OCI-LY1 (cell line): ENCODE results near the gene MVB12B.

Source experiments
- CTCF ChIP-seq: fragments of 200-600 bp; sonication (generic), shearing (Covaris generic); IDR thresholded peaks from 2 replicates; pipeline ENCODE4 v1.5.1; 2017; ENCODE audit warnings: mild to moderate bottlenecking, antibody characterized with exemption, low read length, moderate library complexity, mixed read lengths
- EZH2 ChIP-seq: fragments of 200-600 bp; sonication (generic), shearing (Covaris generic); IDR thresholded peaks from 2 replicates; pipeline ENCODE4 v1.8.0; 2017; ENCODE audit warnings: borderline replicate concordance, mixed run types, mild to moderate bottlenecking, antibody characterized with exemption, low read length, moderate library complexity, mixed read lengths

- no peak for TF ChIP-seq CTCF
- TF ChIP-seq EZH2, result no peak
Observed at GRCh38 chr9:126378761-126379160, 52.1 kb downstream of the MVB12B start.
